ENCODE results near the gene P2RX2.
A peak's percentile ranks its signal among the peaks of the same experiment; 100 is the strongest.
"Not testable (repeated sequence)": the region's sequence is repeated elsewhere in the genome, so short reads cannot be mapped to it uniquely, and the experiment has no call there.

P2RX2 gene

DNA sequence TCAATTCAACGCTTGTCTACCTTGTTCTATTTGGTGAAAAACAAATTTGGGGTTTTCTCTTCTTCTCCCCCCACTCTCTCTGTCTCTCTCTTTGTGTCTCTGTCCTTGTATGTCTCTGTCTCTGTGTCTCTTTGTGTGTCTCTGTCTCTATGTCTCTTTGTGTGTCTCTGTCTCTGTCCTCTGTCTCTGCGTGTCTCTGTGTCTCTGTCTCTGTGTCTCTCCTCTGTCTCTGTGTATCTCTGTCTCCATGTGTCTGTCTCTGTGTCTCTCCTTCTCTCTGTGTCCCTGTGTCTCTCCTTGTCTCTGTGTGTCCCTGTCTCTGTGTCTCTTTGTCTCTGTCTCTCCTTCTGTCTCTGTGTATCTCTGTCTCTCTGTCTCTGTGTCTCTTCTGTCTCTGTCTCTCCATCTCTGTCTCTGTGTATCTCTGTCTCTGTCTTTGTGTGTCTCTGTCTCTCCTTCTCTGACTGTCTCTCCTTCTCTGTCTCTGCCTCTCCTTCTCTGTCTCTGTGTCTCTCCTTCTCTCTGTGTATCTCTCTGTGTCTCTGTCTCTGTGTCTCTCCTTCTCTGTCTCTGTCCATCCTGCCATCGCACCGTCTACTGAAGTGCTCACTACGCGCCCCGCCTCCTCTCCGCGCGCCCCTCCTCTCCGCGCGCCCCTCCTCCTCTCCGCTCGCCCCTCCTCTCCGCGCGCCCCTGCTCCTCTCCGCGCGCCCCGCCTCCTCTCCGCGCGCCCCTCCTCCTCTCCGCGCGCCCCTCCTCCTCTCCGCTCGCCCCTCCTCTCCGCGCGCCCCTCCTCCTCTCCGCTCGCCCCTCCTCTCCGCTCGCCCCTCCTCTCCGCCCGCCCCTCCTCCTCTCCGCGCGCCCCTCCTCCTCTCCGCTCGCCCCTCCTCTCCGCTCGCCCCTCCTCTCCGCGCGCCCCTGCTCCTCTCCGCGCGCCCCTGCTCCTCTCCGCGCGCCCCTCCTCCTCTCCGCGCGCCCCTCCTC lies 21.0 kb upstream of the P2RX2 start:
- TF ChIP-seq, protein P1, sequence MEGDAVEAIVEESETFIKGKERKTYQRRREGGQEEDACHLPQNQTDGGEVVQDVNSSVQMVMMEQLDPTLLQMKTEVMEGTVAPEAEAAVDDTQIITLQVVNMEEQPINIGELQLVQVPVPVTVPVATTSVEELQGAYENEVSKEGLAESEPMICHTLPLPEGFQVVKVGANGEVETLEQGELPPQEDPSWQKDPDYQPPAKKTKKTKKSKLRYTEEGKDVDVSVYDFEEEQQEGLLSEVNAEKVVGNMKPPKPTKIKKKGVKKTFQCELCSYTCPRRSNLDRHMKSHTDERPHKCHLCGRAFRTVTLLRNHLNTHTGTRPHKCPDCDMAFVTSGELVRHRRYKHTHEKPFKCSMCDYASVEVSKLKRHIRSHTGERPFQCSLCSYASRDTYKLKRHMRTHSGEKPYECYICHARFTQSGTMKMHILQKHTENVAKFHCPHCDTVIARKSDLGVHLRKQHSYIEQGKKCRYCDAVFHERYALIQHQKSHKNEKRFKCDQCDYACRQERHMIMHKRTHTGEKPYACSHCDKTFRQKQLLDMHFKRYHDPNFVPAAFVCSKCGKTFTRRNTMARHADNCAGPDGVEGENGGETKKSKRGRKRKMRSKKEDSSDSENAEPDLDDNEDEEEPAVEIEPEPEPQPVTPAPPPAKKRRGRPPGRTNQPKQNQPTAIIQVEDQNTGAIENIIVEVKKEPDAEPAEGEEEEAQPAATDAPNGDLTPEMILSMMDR (IDR thresholded peaks at IDR 0.05; ENCODE audit: low read depth, low read length), result no peak
- peak overlapping the region; percentile 61 for H3K4me3 ChIP-seq (ENCODE audit: low read depth, low read length)

DNA sequence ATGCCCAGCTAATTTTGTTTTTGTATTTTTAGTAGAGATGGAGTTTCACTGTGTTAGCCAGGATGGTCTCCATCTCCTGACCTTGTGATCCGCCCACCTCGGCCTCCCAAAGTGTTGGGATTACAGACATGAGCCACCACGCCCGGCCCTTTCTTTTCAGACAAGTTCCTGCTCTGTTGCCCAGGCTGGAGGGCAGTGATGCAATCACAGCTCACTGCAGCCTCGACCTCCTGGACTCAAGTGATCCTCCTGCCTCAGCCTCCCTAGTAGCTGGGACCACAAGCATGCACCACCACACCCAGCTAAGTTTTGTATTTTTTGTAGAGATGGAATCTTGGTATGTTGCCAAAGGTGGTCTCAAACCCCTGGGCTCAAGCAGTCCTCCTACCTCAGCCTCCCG lies 19.1 kb upstream of the P2RX2 start:
- not testable (repeated sequence) for H3K4me3 ChIP-seq (ENCODE audit: low read depth, low read length)

DNA sequence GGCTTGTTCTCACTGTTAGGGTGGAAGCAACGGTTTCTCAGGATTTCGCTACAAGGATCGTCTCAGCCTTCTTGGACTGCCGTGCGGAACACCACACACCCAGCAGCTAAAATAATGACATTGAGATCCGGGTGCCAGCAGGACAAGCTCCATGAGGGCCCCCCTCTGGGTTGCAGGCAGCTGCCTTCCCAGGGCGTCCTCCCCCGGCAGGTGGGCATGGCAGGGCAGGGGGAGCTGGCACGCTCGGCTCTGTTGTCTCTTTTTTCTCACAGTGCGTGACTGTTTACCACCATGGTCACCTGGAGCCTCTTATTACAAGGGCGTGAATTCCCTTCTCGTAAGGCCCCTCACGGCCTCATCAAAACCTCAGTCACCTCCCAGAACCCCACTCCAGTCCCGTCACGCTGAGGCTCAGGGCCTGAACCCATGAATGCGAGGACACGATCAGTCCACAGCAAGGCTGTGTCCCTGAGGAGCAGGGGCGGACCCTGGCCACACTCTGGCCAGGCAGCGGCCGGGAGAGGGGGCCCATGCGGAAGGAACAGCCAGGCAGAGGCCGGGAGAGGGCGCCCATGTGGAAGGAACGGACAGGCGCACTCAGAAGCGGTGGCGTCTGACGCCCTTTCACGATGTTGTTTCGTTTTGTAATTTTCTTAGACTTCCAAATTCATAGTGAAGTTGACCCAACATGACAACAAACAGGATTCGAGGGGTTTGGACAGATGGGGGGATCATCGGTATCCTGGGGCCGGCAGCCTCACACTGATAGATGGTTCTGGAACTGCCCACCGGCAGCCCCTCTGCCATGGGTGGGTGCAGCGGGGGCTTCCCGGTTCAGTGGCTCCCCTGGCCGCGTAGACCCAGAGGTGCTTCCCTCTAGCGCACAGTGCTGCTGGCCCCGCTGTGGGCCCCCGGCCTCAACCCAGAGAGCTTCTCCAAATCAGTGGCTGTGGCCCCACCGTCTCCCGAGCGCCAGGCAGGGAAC lies 18.2 kb upstream of the P2RX2 start:
- TF ChIP-seq, protein P1 (IDR thresholded peaks at IDR 0.05; ENCODE audit: low read depth, low read length), result peak; percentile 71
- H3K4me3 ChIP-seq (ENCODE audit: low read depth, low read length), result peak overlapping the region; percentile 53

DNA sequence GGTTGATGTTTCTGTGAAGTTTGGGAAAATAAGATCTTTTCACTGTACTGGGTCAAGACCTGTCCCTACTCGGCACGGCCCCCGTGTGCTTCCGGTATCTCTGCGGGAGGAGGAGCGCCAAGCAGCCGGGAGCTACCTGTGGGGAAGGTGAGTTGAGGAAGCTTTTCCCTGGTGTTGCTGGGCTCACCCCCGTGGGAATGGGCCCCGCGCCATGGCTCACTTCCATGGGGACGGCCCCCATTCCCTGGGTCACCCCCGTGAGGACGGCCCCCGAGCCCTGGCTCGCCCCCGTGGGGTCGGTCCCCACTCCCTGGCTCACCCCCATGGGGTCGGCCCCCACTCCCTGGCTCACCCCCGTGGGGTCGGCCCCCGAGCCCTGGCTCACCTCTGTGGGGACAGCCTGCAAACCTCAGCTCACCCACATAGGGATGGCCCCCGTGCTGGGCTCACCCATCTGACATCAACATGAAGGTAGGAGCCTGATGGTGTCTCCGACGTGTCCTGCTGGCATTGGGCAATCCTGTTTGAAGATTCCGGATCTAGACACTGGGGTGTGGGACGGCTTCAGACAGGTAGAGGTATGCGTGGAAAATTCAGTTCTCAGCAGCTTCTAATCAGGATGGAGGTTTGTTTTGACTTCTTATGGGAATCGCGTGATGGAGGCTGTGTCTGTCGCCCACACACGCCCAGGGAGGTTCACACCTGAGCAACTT lies 17.2 kb upstream of the P2RX2 start:
- no peak overlapping the region for H3K4me3 ChIP-seq (ENCODE audit: low read depth, low read length)
- TF ChIP-seq, protein P1 (IDR thresholded peaks at IDR 0.05; ENCODE audit: low read depth, low read length), result no peak

DNA sequence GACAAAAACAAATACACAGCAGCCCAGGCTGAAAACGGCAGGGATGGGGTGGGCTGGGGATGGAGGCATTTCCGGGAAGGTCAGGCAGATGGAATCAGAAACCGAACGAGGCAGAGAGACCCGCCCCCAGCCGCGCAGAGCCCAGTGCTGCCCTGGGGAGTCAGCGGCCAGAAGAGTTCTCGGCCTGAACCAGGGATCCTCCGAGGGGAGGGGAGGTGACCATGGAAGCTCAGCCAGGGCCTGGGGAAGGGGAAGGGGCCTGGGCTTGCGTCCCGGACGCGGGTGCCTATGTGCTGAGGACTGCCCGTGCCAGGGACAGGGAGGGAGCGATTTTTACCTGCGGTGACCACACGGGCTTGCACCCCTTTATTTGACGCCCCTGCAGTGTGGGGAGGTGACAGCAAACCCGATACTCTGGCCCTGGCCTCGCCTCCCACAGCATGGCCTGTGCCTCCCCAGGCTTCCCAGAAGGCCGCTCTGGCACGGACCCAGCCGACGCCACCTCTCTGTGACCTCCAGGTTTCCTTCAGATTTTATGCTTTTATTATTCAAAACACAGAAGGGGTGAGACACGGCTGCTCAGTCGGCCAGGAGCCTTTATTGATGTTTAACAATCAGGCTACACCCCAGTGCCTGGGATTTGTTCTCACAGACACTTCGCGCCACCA lies 15.9 kb upstream of the P2RX2 start:
- TF ChIP-seq, protein P1 (IDR thresholded peaks at IDR 0.05; ENCODE audit: low read depth, low read length), result no peak
- no peak overlapping the region for H3K4me3 ChIP-seq (ENCODE audit: low read depth, low read length)

DNA sequence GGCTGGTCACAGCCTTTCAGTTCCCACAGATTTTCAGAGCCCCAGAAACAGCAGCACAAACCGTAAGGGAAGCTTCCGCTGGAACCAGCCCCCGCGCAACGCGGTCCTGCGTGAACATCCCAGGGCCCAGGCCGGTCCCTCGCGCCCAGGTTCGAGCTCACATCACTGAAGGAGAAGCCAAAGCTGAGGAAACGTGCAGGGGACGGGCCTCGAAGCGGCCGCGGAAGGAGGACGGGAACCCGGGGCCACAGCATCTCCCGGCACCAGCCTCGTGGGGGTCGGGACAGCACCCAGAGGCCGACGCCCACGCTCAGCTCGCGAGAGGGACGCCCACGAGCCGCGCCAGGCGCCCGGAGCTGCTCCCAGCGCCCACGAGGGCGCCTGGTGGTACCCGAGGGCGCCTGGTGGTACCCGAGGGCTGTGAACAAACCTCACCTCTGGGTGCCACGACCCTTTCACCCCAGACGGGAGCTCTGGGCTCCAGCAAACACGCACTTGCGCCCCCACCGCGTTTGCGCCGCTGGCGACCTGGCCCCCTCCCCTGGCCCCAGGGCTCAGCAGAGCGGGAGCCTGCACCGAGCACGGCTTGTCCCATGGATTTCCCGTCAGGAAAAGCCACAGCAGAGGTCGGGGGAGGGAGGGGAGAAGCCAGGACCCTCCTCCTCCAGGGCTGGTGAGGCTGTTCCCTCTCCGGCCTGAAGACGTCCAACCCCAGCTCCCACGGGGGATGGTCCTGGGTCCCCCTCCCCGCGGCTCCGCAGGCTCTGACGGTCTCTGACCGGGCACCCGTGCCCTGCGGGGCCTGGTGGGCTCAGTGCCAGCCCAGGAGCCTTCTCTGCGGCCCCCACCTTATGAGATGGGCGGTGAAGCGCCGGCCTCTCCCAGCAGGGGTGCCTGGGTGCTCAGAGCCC lies 15.1 kb upstream of the P2RX2 start:
- TF ChIP-seq, protein P1 (IDR thresholded peaks at IDR 0.05; ENCODE audit: low read depth, low read length), result no peak

More for the DNA sequence above, 15.1 kb upstream of the P2RX2 start:
- no peak overlapping the region for H3K4me3 ChIP-seq (ENCODE audit: low read depth, low read length)
